Spleen (tissue), 7 donors: ENCODE data around the gene EPM2A.

Experiments used
- POLR2AphosphoS5 ChIP-seq, 3 donors: sonication (generic); formaldehyde crosslinking; IDR thresholded peaks; one replicate each; pipeline ENCODE4 v1.5.1; 2017; ENCODE audit warnings: antibody characterized with exemption in 3 of 3
- TF ChIP-seq, protein P1 (sequence below), 11 experiments: fragments of 200-600 bp in 7 of 11; fragments of 450-650 bp in 4 of 11; sonication (generic) in 4 of 11; IDR thresholded peaks in 8 of 11; conservative IDR thresholded peaks in 3 of 11; 1 replicate in 7 of 11; 2 replicates in 4 of 11; pipeline versions ENCODE4 v1.4.0 to v1.8.0; 2016 to 2021; ENCODE audit warnings: antibody characterized with exemption in 11 of 11, inconsistent platforms in 4 of 11, mild to moderate bottlenecking in 1 of 11
- donor health status: DM: no; HTN: no; CAD: no; lungs with moderate emphysema.
- donor health status: DM: no; HTN: no; CAD: no.
- donor health status: DM: no; HTN: no; CAD: no.

DNA sequence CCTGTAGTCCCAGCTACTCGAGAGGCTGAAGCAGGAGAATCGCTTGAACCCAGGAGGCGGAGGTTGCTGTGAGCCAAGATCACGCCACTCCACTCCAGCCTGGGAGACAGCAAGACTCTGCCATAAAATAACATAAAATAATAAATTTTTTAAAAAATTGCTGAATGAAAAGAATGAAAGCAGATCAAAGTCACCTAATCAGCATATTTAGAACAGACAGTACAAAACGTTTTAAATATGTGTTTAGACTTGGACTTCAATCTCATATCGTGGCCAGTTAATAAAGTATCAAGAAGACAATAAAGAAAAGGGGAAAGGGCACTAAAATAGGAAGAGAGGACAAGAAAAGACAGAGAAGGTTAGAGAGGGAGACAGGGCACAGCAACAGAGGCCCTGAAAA lies 74.6 kb downstream of the EPM2A start:
- TF ChIP-seq, protein P1, sequence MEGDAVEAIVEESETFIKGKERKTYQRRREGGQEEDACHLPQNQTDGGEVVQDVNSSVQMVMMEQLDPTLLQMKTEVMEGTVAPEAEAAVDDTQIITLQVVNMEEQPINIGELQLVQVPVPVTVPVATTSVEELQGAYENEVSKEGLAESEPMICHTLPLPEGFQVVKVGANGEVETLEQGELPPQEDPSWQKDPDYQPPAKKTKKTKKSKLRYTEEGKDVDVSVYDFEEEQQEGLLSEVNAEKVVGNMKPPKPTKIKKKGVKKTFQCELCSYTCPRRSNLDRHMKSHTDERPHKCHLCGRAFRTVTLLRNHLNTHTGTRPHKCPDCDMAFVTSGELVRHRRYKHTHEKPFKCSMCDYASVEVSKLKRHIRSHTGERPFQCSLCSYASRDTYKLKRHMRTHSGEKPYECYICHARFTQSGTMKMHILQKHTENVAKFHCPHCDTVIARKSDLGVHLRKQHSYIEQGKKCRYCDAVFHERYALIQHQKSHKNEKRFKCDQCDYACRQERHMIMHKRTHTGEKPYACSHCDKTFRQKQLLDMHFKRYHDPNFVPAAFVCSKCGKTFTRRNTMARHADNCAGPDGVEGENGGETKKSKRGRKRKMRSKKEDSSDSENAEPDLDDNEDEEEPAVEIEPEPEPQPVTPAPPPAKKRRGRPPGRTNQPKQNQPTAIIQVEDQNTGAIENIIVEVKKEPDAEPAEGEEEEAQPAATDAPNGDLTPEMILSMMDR (IDR thresholded peaks at IDR 0.05 in 8 of 11, conservative IDR thresholded peaks at IDR 0.05 in 3 of 11): no peak
- TF ChIP-seq POLR2AphosphoS5 (IDR thresholded peaks at IDR 0.05): no peak
